ENCODE results near the gene GPR15LG. TPM values are rescaled to one million over a fixed set of nuclear protein-coding genes. Genes with fewer than 3 reads are reported as not detected.
"Not testable (repeated sequence)": the region's sequence is repeated elsewhere in the genome, so short reads cannot be mapped to it uniquely, and the experiment has no call there.

The GPR15LG gene
- total RNA-seq, 2 experiments from 2014 or later: not detected

DNA sequence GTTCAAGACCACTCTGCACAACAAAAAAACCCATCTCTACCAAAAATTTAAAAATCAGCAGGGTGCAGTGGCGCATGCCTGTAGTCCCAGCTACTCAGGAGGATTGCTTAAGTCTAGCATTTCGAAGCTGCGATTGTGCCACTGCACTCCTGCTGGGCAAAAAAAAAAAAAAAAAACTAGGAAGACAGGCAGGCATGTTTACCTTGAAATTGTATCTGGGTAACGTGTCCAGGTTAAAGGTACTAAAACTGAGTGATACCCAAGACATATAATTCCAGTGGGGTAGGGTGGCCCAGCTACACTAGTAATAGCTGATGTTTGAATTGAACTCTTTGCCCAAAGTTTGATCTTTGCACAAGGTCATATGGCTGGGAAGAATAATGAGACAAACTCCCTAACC is 18.1 kb upstream of the GPR15LG start:
- Mint-ChIP-seq H3K27ac (no peak overlapping the region), H3K4me1 (peaks cover 37% of the 10 kb centered on the region), H3K27me3 (peaks cover 2% of the 10 kb centered on the region), H3K9me3 (ENCODE audit: low read depth) (no peaks in the 10 kb centered on the region), H3K36me3 (peaks cover 36% of the 10 kb centered on the region), H3K4me3 (no peak overlapping the region)
- ATAC-seq (no peak), DNase-seq (no peak)
- CTCF ChIA-PET: interaction anchor here (1.1 to 2.4 kb wide), 3 partner anchors 7 to 50 kb away, joined by 3 to 12 read pairs (median 4); no protein-coding TSS in a partner anchor

DNA sequence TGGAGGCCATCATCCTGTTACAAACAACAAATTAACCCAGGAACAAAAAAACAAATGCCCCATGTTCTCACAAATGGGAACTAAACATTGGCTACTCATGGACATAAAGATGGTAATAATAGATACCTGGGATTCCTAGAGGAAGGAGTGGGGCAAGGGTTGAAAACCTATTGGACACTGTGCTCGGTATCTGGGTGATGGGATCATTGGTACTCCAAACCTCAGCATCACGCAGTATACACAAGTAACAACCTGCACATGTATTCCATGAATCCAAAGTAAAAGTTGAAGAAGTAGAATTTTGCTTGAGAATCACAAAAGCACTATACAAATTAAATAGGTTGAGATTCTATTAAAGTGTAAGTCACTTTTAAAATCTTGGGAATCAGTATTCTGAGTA is 17.6 kb upstream of the GPR15LG start:
- CTCF ChIA-PET: interaction anchor here (0.9 to 2.4 kb wide), 6 partner anchors 8 to 59 kb away, joined by 3 to 12 read pairs (median 4); no protein-coding TSS in a partner anchor
- H3K9me3 Mint-ChIP-seq (ENCODE audit: low read depth): no peaks in the 10 kb centered on the region
- H3K27ac Mint-ChIP-seq: no peak overlapping the region
- H3K4me1 Mint-ChIP-seq: peaks cover 34% of the 10 kb centered on the region
- H3K4me3 Mint-ChIP-seq: no peak overlapping the region
- H3K27me3 Mint-ChIP-seq: peaks cover 2% of the 10 kb centered on the region
- DNase-seq (no peak), ATAC-seq (no peak)
- peaks cover 31% of the 10 kb centered on the region for H3K36me3 Mint-ChIP-seq

- H3K4me1 Mint-ChIP-seq: peaks cover 33% of the 10 kb centered on the region
- DNase-seq (peak; percentile 80), ATAC-seq (peak; percentile 99)
- peak overlapping the region; percentile 73 for H3K27ac Mint-ChIP-seq
- CTCF ChIA-PET: interaction anchor here (0.9 to 2.4 kb wide), 6 partner anchors 9 to 58 kb away, joined by 3 to 12 read pairs (median 4); no protein-coding TSS in a partner anchor
- no peaks in the 10 kb centered on the region for H3K9me3 Mint-ChIP-seq (ENCODE audit: low read depth)
- peaks cover 28% of the 10 kb centered on the region for H3K36me3 Mint-ChIP-seq
- peak overlapping the region; percentile 3 for H3K4me3 Mint-ChIP-seq
- H3K27me3 Mint-ChIP-seq: peaks cover 2% of the 10 kb centered on the region
These were observed 16.8 kb upstream of the GPR15LG start for GRCh38 chr10:84156768-84157167.

DNA sequence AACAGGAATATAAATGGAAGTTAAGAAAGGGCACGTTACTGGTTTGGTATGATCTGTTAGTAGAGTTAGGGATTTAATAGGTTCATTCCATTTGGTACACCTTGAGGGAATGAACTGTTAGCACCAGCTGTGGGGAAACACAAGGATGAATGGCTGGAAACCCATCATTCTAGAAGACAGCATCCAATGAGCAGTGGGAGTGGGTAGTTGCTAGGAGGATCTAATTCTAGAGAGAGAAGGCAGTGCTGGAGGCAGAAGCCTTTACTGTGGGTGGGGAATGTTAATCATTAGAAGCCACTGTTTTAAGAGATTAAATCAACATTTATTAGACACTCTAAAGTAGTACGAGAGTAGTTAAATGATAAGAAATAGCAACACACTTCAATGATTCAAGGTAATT is 15.5 kb upstream of the GPR15LG start:
- no peak for DNase-seq
- H3K36me3 Mint-ChIP-seq: peaks cover 23% of the 10 kb centered on the region
- peaks cover 32% of the 10 kb centered on the region for H3K4me1 Mint-ChIP-seq
- H3K27me3 Mint-ChIP-seq: peaks cover 2% of the 10 kb centered on the region
- H3K4me3 Mint-ChIP-seq: no peak overlapping the region
- no peak overlapping the region for H3K27ac Mint-ChIP-seq
- H3K9me3 Mint-ChIP-seq (ENCODE audit: low read depth): no peaks in the 10 kb centered on the region
- CTCF ChIA-PET: interaction anchor here (2.0 kb wide), 1 partner anchor 19 kb away, joined by 7 read pairs; no protein-coding TSS in a partner anchor
- ATAC-seq: no peak

GRCh38 chr10:84158550-84158949 is 15.1 kb upstream of the GPR15LG start:
- H3K36me3 Mint-ChIP-seq: peaks cover 19% of the 10 kb centered on the region
- H3K4me3 Mint-ChIP-seq: no peak overlapping the region
- H3K9me3 Mint-ChIP-seq (ENCODE audit: low read depth): no peaks in the 10 kb centered on the region
- no peak overlapping the region for H3K27ac Mint-ChIP-seq
- H3K27me3 Mint-ChIP-seq: peaks cover 3% of the 10 kb centered on the region
- CTCF ChIA-PET: interaction anchor here (3.5 kb wide), 1 partner anchor 10 kb away, joined by 20 read pairs; no protein-coding TSS in a partner anchor
- H3K4me1 Mint-ChIP-seq: peaks cover 31% of the 10 kb centered on the region
- DNase-seq (no peak), ATAC-seq (no peak)

GRCh38 chr10:84159076-84159685 is 14.4 kb upstream of the GPR15LG start:
- Mint-ChIP-seq H3K27me3 (peaks cover 7% of the 10 kb centered on the region), H3K9me3 (ENCODE audit: low read depth) (no peaks in the 10 kb centered on the region), H3K36me3 (peaks cover 16% of the 10 kb centered on the region), H3K4me1 (peaks cover 31% of the 10 kb centered on the region), H3K27ac (no peak overlapping the region), H3K4me3 (no peak overlapping the region)
- ATAC-seq (no peak), DNase-seq (no peak)
- CTCF ChIA-PET: interaction anchor here (3.5 kb wide), 1 partner anchor 11 kb away, joined by 20 read pairs; no protein-coding TSS in a partner anchor

GRCh38 chr10:84160663-84161362 is 12.8 kb upstream of the GPR15LG start:
- DNase-seq: no peak
- CTCF ChIA-PET: interaction anchor here (1.0 to 3.5 kb wide), 4 partner anchors 13 to 45 kb away, joined by 3 to 20 read pairs (median 8); no protein-coding TSS in a partner anchor
- Mint-ChIP-seq H3K9me3 (ENCODE audit: low read depth) (no peaks in the 10 kb centered on the region), H3K27me3 (peaks cover 20% of the 10 kb centered on the region), H3K4me1 (peaks cover 29% of the 10 kb centered on the region), H3K36me3 (peaks cover 2% of the 10 kb centered on the region), H3K4me3 (no peak overlapping the region), H3K27ac (no peak overlapping the region)
- no peak for ATAC-seq

DNA sequence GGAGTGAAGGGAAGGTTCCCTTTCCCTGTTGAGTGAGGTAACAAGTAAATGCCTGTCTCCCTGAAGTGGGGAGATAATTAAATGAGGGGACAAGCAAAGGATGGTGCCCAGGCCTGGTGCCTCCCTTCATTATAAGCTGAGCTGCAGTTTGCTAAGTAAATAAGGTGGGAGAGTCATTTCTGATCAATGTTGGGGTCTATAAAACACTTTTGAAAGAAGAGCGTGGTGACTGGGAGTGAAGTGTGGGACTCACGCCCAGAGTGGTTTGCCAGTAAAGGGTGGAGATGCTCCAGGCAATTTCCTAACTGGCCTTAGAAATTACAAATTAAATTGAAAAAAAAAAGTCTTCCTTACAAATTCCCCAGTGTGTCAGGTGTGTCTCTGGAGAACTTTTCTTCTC is 9.6 kb upstream of the GPR15LG start:
- H3K36me3 Mint-ChIP-seq: no peaks in the 10 kb centered on the region
- CTCF ChIA-PET: interaction anchor here (2.1 kb wide), 1 partner anchor 15 kb away, joined by 11 read pairs; no protein-coding TSS in a partner anchor

GRCh38 chr10:84164442-84164841 is 9.2 kb upstream of the GPR15LG start:
- CTCF ChIA-PET: interaction anchor here (2.1 kb wide), 1 partner anchor 16 kb away, joined by 11 read pairs; no protein-coding TSS in a partner anchor

More for the DNA sequence above, 9.6 kb upstream of the GPR15LG start:
- Mint-ChIP-seq H3K9me3 (ENCODE audit: low read depth) (no peaks in the 10 kb centered on the region), H3K27me3 (peaks cover 20% of the 10 kb centered on the region), H3K27ac (no peak overlapping the region), H3K4me3 (no peak overlapping the region), H3K4me1 (peaks cover 2% of the 10 kb centered on the region)
- DNase-seq: no peak
- no peak for ATAC-seq

GRCh38 chr10:84166620-84167288 is 6.8 kb upstream of the GPR15LG start:
- Mint-ChIP-seq H3K4me3 (no peak overlapping the region), H3K4me1 (no peaks in the 10 kb centered on the region), H3K27ac (no peak overlapping the region), H3K27me3 (peaks cover 18% of the 10 kb centered on the region), H3K36me3 (no peaks in the 10 kb centered on the region), H3K9me3 (ENCODE audit: low read depth) (no peaks in the 10 kb centered on the region)
- DNase-seq (no peak), ATAC-seq (no peak)
- CTCF ChIA-PET: no interaction called here

More at GRCh38 chr10:84164442-84164841, 9.2 kb upstream of the GPR15LG start:
- ATAC-seq: no peak
- Mint-ChIP-seq H3K9me3 (ENCODE audit: low read depth) (no peaks in the 10 kb centered on the region), H3K4me3 (no peak overlapping the region), H3K27ac (no peak overlapping the region), H3K27me3 (peaks cover 20% of the 10 kb centered on the region), H3K36me3 (no peaks in the 10 kb centered on the region), H3K4me1 (no peaks in the 10 kb centered on the region)
- DNase-seq: no peak

- H3K9me3 Mint-ChIP-seq (ENCODE audit: low read depth); H3K4me1 Mint-ChIP-seq; H3K4me3 Mint-ChIP-seq; DNase-seq; ATAC-seq; H3K27ac Mint-ChIP-seq; H3K36me3 Mint-ChIP-seq; CTCF ChIA-PET: not testable (repeated sequence)
- peaks cover 18% of the 10 kb centered on the region for H3K27me3 Mint-ChIP-seq
These were observed 6.3 kb upstream of the GPR15LG start for GRCh38 chr10:84167289-84167653.

DNA sequence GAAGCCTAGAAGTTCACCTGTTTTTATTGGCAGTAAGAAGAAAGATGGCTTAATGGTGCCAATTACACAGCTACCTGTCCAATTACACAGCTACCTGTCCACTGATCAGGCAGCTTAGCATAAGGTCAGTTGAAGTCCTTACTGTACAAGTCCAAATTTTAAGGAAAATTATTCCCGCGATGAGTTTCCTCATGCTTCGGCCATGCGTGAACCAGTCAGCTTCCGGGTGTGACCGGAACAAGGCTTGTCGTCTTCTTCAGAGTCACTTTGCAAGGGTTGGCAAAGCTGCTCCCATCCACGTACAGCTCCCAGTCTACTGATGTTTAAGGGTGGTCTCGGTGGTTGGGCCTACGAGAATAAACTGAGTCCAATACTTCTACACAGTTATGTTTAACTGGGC is 5.2 kb upstream of the GPR15LG start:
- not testable (repeated sequence) for H3K4me1 Mint-ChIP-seq; H3K9me3 Mint-ChIP-seq (ENCODE audit: low read depth); ATAC-seq; H3K36me3 Mint-ChIP-seq; DNase-seq; H3K27ac Mint-ChIP-seq; H3K4me3 Mint-ChIP-seq
- H3K27me3 Mint-ChIP-seq: peaks cover 18% of the 10 kb centered on the region
- CTCF ChIA-PET: interaction anchor here (1.2 to 1.5 kb wide), 2 partner anchors 9 to 20 kb away, joined by 3 to 4 read pairs; no protein-coding TSS in a partner anchor

DNA sequence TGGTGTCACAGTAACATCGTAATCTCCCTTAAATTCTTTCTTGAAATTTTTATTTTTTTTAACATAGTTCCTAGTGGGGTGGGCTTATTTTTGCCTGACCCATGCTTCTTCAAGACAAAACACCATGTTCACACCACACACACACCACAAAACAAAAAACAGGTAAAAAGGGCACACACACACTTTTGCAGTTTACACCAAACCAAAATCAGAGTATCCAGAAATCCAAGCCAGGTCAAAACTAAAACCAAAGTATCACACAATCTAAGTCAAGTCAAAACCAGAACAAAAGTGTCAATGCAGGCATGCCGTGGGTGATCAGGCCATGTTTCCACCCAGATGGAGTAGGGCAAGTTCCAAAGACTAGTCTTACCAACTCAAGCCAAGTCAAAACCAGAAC is 2.4 kb upstream of the GPR15LG start:
- H3K4me3 Mint-ChIP-seq; ATAC-seq; H3K9me3 Mint-ChIP-seq (ENCODE audit: low read depth); H3K27me3 Mint-ChIP-seq; CTCF ChIA-PET; H3K4me1 Mint-ChIP-seq; DNase-seq; H3K27ac Mint-ChIP-seq; H3K36me3 Mint-ChIP-seq: not testable (repeated sequence)
